HG03095 (cell line): ENCODE data around the gene TBL1X.
"Not testable (repeated sequence)": the region's sequence is repeated elsewhere in the genome, so short reads cannot be mapped to it uniquely, and the experiment has no call there.

Experiments
- ATAC-seq: cut with Tn5 transposase; IDR thresholded peaks from one replicate; pipeline ENCODE4 v1.9.1; 2021; ENCODE audit warnings: moderate library complexity; ENCODE audit not compliant: unreplicated experiment

The TBL1X gene

DNA sequence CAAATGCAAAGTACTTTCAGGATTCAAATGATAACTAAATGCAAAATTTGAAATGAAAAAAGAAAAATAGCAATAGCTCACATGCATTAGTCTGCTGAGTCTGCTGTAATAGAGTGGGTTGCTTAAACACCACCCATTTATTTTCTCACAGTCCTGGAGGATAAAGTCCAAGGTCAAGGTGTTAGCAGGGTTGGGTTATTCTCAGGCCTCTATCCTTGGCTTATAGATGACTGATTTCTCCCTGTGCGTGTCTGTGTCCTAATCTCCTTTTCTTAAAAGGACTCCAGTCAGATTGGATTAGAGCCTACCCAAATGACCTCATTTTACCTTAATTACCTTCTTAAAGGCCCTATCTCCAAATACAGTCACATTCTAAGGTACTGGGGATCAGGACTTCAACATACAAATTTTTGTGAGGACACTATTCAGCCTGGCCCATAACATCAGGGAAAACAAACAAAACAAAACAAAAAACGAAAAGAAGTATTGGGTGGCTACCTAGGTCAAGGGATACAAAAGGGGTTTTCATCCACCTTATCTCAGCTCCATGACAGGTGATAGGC is 6.3 kb upstream of the TBL1X start:
- no peak for ATAC-seq

DNA sequence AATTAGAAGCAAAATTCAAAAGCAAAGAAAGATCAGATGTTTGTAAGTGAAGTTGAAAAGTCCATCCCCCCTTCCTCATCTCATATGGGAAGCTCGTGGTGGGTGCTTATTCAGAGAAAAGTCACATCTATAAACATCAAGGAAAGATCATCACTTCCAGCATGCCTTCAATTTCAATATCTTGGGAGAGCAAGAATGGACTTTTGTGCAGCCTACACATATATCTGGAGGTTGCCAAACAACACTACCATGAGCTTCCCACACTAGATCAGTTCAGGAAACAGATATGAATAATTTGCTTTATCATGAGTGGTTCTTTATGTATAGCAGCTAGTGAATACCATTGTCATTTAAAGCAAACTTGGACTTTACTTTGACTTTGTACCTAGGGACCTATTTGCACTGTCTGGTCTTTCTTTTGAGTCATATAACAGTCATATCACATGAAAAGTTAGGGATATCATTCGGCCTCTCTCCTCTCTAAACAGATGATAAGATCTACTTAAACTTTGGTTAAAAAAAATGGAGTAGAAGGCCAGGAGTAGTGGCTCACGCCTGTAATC is 5.6 kb upstream of the TBL1X start:
- ATAC-seq: no peak

DNA sequence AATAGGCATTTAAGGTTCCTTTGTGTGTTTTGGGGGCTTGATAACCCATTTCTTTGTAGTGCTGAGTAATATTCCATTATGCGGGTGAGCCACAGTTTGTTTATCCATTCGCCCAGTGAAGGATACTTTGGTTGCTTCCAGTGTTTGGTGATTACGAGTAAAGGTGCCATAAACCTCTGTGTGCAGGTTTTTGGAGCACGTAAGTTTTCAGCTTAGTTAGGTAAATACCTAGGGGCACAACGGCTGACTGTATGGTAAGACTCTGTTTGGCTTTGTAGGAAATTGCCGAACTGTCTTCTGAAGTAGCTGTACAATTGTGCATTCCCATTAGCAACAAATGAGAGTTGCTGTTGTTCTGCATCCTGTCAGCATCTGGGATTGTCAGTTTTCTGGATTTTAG is 3.8 kb upstream of the TBL1X start:
- ATAC-seq: no peak

DNA sequence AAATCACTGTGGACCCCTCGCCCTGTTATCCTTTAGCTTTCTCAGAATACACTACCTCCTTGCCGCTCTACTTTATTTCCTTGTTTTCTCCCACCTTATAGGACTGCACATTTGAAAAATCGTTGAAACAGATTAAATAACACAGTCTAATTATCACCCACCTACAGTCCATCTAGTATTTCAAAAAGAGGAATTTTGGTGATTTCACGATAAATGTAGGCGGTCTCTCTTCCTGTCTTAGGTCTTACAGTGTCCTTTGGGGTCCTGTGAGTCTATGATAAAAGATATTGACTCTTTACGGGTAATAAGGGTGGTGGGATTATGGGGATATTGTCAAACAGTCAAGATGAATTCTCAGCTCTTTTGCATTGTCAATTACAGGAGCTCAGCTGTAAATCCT is 2.4 kb upstream of the TBL1X start:
- ATAC-seq: no peak

DNA sequence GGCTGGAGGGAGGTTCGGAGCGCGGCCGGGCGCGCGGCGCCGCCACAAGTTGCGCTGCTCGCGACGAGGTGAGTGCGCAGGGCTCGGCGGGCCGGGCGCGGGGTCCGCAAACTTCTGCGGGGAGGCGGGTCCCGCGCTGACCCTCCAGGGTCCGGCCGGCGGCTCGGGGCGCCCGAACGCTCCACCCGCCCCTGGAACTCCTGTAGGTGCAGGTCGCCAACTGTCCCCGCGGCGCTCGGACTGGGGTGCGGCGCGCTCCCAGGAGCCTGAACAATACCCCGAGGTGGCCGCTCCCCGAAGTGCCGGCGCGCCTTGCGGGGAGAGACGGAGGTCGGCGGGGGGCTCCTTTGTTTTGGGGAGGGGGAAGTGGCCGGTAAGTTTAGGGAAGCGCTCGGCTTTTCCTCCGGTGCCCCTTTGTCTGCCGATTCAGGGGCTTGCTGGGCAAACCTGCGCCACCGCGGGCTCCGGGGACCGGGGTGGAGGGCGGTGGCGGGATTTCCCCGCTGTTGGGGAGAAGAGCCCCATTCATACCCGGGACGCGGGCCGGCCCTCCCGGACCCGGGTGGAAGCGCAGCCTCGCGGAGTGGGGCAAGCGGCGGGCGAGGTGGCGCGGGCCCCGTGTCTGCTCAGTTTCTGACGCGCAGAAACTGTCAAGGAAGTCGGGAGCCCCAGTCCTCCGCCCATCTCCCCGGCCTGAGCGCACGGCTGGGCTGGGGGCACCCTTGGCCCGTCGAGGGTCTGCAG is 694 bp downstream of the TBL1X start:
- ATAC-seq: no peak

DNA sequence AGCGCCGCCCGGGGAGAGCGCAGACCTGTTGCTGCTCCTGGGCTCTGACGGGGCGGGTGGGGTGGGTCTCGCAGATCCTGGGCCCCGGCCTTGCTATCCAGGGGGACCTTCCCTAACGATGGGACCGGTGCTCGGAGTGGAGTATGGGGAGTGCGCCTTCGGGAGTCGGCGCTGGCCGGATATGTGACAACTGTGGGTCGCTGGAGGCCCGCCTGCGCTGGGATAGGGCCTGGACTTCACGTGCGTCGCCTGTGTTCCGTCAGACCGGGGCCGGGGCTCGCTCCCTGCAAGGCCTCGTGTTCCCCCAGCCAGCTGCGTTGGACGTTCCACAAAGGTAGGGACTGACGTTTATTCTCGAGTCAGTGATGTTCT is 1.3 kb downstream of the TBL1X start:
- ATAC-seq: no peak

DNA sequence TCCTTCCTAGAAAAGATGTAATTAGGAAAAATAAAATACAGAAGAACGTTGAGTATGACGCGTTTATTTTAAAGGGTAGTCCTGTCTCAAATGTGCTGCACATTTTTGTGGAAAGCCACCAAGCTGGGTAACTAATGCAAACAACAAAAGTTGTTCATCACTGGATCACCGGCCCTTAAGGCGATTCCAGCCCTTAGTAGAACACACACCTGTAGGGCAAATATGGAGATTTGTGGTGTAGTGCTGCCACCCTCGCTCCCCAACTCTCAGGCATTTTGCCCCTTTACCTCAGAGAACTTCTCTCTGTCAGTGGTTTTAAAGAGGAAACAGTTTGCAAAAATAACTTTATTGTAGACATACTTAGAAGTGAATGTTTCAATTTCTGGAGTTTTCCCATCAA is 1.9 kb downstream of the TBL1X start:
- ATAC-seq: no peak

DNA sequence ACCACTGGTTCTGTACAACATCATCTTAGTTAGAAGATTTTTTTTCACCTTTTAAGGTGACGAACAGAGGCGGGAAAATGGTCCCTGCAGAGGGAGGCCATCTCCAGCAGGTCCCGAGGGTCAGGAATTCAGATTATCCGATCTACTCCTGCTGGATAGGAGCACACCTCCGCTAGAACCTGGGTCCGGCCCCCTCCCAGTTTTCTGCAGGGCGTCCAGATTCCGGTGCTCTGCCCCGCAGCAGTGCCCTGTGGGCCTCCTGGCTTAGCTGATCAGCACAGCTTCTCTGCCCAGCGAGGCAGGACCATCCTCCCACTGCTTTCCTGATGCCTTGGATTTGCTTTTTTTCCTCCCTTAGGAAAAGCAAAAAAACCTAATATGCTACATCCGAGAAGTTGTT is 2.3 kb downstream of the TBL1X start:
- no peak for ATAC-seq

DNA sequence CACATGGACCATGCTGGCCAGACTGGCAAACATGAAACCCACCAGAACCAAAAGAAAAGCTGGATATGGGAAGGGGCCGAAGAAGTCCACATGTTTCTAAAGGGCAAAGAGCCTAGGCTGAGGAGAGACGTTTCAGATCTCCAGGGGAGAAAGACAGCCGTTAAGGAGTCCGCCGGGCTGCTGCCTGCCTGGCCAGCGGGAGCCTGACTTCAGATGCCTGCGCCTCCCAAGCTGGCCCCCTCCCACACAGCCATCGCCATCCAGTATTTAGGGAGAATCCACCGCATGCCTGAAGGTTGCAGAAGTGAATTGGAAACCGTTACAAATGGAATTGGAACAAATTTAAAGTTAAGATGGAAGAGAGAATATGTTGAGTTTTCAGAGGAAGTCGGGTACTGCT is 2.9 kb downstream of the TBL1X start:
- ATAC-seq: no peak

DNA sequence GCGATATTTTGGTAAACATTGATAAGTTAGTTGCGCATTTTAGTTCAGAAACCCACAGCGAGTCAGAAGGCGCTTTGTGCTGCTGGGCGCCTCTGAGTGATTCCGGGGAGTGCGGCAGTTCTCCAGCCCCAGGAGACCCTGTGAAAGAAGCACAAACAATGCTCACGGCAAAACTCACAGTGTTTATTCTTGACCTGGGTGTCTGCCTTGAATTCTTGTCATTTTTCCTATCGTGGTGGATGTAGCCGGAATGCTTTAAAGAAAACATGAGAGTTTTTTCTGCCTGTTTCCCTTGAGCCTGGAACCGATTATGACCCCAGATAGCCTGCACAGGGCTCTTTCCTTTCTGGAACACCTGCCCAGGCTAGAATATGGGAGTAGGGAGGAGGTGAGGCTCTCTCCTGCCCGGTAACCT is 6.7 kb downstream of the TBL1X start:
- no peak for ATAC-seq

DNA sequence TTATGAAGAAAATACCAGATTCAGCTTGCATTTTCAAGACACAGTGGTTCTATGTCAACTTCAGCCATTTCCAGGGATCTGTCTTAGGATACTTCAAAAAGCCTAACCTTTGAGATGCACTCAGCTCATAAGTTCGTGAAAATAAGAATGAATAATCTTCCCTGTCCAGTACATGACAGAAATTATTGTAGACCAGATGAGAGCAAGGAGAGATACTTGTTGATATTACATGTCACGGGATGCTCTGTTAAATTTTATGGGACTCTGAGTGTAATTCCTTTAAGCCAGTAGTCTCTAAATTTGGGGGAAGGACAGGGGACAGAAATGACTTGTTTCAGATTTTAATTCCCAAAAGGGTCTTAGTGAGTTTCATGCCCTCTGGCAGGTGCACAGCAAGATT is 8.8 kb downstream of the TBL1X start:
- no peak for ATAC-seq

DNA sequence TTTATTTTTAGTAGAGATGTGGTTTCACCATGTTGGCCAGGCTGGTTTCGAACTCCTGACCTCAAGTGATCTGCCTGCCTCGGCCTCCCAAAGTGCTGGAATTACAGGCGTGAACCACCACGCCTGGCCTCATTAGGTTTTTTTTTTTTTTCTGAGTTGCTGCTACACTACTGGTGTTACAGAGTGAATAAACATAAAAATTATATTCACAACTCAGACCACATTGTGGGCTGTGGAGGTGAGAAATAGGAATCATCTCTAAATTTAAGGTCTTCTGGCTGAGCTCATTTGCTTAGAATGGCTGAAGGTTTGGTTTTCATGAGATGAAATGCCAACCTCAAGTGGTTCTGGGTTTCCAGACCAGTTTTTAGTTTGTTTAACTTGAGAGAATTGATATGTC is 10.6 kb downstream of the TBL1X start:
- ATAC-seq: not testable (repeated sequence)

DNA sequence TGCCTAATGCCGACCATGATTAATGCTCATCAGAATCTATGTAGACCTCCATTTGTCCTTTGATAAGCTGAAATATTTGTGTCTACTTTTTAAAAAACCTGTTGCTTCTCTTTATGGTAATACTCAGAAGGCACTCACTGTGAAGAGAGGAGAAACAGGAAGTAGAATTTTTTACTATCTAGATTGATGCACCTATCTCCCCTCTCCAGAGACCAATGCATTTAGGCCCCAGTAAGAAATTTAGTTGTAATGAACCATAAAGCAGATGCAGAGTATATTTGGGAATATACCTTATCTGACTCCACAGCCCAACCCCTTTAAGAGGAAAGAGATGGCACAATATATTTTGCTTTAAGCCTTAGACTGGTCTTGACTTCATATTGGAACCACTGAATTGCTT is 11.1 kb downstream of the TBL1X start:
- no peak for ATAC-seq

DNA sequence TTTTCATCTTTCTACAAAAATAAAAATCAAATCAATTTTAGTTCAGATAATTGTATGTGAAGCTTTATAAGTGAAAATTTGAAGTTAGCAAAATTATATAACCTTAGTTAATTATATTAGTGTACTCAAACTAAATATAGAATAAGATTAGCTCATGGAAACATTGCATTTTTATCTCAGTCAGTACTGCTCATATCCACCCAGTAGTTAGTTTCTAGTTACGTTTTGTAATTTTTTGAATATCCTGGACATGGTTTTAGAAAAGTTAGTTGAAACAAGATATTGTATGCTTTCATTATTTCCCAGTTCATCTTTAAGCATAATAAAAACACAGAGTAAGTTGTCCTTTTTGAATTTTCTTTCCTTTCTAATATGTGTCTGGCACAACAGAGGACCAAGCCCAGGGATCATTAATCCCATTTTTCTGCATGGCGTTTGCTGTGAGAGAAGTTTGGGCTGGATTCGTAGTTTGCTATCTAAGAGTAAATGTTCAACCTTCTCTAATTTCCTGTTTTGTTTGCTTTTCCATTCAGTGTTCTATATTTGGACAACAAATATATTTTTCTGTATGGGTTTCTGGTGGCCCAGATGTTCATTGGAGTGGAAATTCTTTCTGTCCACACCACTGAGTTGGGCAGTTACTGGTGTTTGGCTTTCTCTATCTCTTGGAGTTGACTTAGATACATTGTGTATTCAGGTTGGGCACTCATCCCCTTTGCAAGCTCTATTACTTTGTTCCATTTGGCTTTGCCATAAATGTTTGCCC is 12.1 kb downstream of the TBL1X start:
- ATAC-seq: no peak

DNA sequence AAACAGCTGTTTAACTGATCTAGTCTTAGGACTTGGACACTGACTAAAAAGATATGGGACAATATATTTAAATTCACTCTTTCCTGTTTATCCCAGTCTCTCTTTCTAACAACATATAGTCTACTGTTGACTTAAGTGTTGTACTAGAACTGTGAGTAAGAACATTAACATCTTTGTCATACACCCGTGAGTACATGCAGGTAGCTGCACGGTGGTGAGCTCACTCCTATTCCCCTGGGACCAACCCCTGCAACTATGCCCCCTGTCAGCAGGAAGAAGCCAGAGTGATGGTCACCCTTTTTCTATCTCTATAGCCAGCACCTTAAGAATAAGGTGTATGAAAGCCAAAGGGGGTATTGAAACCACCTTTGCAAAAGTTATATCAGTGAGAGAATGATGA is 17.6 kb downstream of the TBL1X start:
- ATAC-seq: no peak

DNA sequence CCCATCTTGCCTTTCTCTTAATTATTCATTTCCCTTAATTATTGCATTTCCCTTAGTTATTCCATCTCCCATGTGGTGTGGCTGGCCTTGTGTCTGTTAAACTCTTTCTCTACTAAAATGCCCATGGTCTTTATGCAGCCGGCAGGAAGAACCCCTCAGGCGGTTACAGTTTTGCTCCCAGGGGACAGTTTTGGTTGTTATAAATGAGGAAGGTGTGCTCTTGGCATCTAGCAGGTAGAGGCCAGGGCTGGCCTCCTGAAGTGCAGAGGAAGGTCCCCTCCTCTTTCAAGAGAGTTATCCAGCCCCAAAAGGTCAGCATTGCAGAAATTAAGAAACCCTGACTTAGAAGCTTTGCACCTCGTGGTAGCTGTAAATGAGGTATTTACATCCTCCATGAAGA is 18.0 kb downstream of the TBL1X start:
- ATAC-seq: no peak

DNA sequence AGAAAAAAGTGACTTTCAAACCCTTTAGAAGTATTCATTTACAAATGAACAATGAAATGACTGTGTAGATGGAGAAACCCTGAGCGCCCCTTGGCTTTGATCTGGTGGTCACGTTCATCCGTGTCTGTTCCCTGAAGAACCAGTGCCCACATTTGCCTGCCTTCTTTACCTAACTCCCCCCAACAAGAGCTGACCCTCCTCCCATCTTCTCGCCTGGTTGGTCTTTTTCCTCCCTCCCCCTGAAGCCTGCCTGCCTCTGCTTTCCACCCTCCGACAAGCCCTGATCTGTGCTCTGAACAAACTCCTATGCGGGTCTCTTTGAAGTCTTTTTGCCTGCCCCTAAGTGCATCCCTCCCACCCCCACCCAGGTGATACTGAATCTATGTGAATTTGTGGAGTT is 18.5 kb downstream of the TBL1X start:
- ATAC-seq: no peak

DNA sequence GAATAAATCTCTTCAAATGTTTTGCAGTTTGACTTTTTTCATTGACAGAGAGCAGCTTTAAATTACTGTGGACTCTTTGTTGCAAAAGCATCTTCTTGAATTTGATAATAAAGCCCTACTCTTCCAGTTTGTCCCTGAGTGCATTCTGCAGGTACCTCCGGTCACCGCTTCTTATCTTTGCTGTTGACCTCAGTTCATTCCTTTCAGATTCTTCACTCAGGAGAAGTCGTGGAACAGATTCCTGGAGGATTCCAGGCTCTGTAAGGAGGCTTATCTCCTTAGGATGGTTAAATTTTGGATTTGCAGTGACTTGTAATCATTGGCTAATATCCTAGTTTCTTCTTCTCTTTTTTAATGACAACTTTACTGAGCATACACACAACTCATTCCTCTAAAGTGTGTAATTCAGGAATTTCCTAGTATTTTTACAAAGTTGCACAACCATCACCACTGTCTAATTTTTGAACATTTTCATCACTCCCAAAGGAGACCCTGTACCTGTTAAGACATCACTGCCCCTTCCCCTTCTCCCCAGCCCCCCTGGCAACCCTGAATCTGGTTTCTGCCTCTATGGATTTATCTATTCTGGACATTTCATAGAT is 22.0 kb downstream of the TBL1X start:
- ATAC-seq: no peak

DNA sequence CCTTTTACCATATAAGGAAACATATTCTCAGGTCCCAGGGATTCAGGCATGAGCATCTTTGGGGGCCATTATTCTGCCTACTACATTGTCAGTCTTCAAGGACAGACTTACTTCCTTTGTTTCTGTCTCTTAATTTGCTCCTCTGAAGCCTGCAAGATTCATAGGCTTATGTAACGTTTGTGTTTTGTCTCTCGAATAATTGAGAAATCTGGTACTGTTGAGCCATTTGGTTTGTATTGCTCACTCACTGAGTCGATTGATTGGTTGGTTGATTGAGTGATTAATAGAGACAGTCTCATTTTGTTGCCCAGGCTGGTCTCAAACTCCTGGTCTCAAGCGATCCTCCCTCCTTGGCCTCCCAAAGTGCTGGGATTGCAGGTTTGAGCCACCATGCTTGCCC is 23.7 kb downstream of the TBL1X start:
- no peak for ATAC-seq

DNA sequence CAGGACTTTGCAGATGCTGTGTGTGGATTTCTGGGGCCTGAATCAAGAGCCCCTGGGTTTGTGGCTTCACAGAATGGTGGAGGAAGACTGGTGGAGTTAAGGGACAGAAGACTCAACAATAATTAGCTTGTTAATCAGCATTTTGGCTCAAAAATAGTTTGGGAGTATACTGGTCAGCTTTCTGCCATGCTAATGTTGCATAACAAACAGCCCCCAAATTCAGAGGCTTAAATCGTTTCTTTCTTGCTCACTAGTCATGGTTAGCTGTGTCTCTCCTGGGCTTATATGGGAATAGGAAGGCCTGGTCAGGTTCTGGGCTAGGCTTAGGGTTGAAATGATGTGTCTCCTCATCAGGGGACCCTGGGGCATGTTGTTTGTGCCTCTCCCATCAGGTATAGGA is 24.4 kb downstream of the TBL1X start:
- ATAC-seq: no peak

DNA sequence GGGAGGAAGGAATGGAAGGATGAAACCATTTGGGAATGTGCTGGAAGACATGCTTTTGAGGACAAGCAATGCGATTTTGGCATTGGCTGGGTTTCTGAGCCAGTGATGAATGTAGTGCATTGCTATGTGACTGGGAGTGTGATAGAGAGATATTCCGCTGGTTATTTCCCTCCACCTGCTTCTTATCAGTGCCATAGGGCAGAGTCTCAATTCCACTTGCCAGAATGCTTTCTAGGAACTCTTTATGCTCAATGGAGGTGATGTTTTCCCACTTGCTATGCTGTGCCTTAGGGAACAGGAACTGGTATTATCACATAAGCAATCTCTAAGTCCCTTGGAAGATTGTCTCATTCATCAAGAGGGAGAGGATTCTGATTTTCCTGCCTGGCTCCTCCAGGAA is 28.0 kb downstream of the TBL1X start:
- no peak for ATAC-seq

DNA sequence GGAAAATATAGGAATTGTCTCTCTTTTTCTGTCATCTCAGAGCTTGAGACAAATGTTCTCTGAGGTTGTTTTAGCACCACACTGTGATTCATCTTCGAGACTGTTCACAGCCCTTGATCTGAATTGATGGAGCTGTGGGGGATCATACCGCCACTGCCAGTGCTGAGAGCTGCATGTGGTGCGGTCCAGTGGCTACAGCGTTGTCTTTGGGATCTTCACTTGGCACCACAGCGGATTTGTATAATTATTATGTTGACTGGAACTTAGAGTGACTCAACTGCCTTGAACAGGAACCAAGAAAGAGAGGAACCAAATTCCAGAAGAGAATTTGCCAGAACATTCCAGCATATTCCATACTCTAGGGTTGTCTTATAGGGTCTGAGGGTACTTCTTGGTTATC is 29.1 kb downstream of the TBL1X start:
- no peak for ATAC-seq
